Neural progenitor cell (in vitro differentiated cells): ENCODE results near the gene PPM1F. TPM values are rescaled to one million over a fixed set of nuclear protein-coding genes. Genes with fewer than 3 reads are reported as not detected.

Experiments
- DNase-seq: peaks from one replicate; pipeline ENCODE4 v3.0.0-alpha.2; 2016; ENCODE audit warnings: low spot score
- H2AFZ ChIP-seq: fragments of 200-600 bp; sonication (generic); replicated peaks from 2 replicates; pipeline ENCODE4 v1.6.1; 2016; ENCODE audit warnings: antibody characterized with exemption
- H3F3A ChIP-seq: fragments of 200-600 bp; sonication (generic); 2 replicates; pipeline ENCODE4 v1.6.1; 2016; ENCODE audit warnings: antibody characterized with exemption, low read depth
- H3K27ac ChIP-seq: fragments of 200-600 bp; sonication (generic); 2 replicates; pipeline ENCODE4 v1.5.1; 2016; ENCODE audit warnings: mild to moderate bottlenecking
- H3K27me3 ChIP-seq: fragments of 200-600 bp; sonication (generic); 2 replicates; pipeline ENCODE4 v1.6.1; 2016; ENCODE audit warnings: mild to moderate bottlenecking, moderate library complexity
- H3K36me3 ChIP-seq: fragments of 200-600 bp; sonication (generic); 2 replicates; pipeline ENCODE4 v1.5.1; 2016
- H3K4me1 ChIP-seq: fragments of 200-600 bp; sonication (generic); 2 replicates; pipeline ENCODE4 v1.6.1; 2016; ENCODE audit warnings: mixed run types
- H3K4me2 ChIP-seq: fragments of 200-600 bp; sonication (generic); 2 replicates; pipeline ENCODE4 v1.6.1; 2016
- H3K4me3 ChIP-seq: fragments of 200-600 bp; sonication (generic); 2 replicates; pipeline ENCODE4 v1.5.1; 2016
- H3K79me2 ChIP-seq: fragments of 200-600 bp; sonication (generic); 2 replicates; pipeline ENCODE4 v1.6.1; 2016; ENCODE audit warnings: low read depth
- H3K9ac ChIP-seq: fragments of 200-600 bp; sonication (generic); 2 replicates; pipeline ENCODE4 v1.6.1; 2016
- H3K9me3 ChIP-seq: fragments of 200-600 bp; sonication (generic); 2 replicates; pipeline ENCODE4 v1.5.1; 2016; ENCODE audit warnings: low read depth
- H4K20me1 ChIP-seq: fragments of 200-600 bp; sonication (generic); 2 replicates; pipeline ENCODE4 v1.6.1; 2016; ENCODE audit warnings: low read depth
- H3K27ac Mint-ChIP-seq: 3 replicates; pipeline ENCODE4 v1.8.0; 2021; ENCODE audit warnings: mixed read lengths
- H3K27me3 Mint-ChIP-seq: 2 replicates; pipeline ENCODE4 v1.8.0; 2022; ENCODE audit warnings: low read depth, mild to moderate bottlenecking, inconsistent platforms, moderate library complexity, mixed read lengths; ENCODE audit not compliant: insufficient read depth
- H3K36me3 Mint-ChIP-seq: 3 replicates; pipeline ENCODE4 v1.8.0; 2021; ENCODE audit warnings: mixed read lengths
- H3K4me1 Mint-ChIP-seq: 3 replicates; pipeline ENCODE4 v1.8.0; 2021; ENCODE audit warnings: mixed read lengths
- H3K4me3 Mint-ChIP-seq: 3 replicates; pipeline ENCODE4 v1.8.0; 2021; ENCODE audit warnings: mild to moderate bottlenecking, moderate library complexity, mixed read lengths
- H3K9me3 Mint-ChIP-seq: 3 replicates; pipeline ENCODE4 v1.8.0; 2020; ENCODE audit warnings: mixed read lengths
- CTCF ChIP-seq: fragments of 200-600 bp; sonication (generic); IDR thresholded peaks from 2 replicates; pipeline ENCODE4 v1.5.1; 2017; ENCODE audit warnings: antibody characterized with exemption, mild to moderate bottlenecking
- EZH2 ChIP-seq: fragments of 200-600 bp; sonication (generic); IDR thresholded peaks from 2 replicates; pipeline ENCODE4 v1.6.1; 2017; ENCODE audit warnings: antibody characterized with exemption, mild to moderate bottlenecking, moderate library complexity
- EZH2phosphoT487 ChIP-seq: fragments of 200-600 bp; sonication (generic); IDR thresholded peaks from 2 replicates; pipeline ENCODE4 v1.6.1; 2017; ENCODE audit warnings: antibody characterized with exemption
- total RNA-seq: library from RNA; depleted of rRNA; stranded (reverse); fragments of >200 nt; gene quantifications from 2 replicates; pipeline ENCODE4 v1.2.3, GENCODE V29; 2015; ENCODE audit warnings: low replicate concordance

The PPM1F gene
- total RNA-seq, 1 donor from 2014 or later, result 18.0 TPM

DNA sequence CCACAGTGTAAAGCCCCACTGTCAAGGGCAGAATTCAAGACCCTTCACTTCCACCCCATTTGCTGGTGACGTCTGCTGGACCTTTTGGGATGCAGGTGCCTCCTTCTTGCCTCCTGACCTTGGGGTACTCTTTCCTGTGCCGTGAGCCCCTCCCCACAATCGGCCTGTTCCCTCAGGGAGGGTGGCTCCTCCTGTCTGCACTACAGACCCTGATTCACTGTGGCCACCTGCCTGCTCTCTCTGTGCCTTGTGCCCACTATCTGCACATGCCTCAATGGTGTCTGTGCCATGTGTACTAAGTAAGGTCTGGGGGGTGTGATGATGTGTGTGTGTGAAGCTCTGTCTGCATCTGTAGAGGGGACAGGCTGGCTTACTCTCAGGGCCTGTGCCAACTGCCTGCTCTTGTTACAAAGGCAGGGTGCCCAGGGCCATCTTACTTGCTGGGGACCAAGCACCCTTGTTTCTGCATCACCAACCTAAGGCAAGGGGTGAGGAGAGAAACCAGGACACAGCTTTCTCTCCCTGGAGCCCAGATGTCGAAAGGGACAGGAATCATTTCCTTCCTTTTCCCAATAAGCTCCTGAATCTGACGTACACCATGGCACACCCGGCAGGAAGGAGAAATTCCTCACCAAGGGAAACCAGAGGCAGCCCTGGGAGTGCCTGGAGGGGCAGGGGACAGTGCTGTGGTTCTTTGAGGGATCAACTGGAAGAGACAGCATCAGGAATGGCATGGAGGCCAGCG, 3.7 kb downstream of the PPM1F start:
- peaks cover 29% of the 10 kb centered on the region for H3K4me1 Mint-ChIP-seq
- Histone ChIP-seq H2AFZ (no peak overlapping the region), H4K20me1 (peaks cover 14% of the 10 kb centered on the region), H3K4me2 (no peak overlapping the region), H3K4me1 (peaks cover 10% of the 10 kb centered on the region), H3K27me3 (peaks cover 19% of the 10 kb centered on the region), H3K9ac (no peak overlapping the region), H3K27ac (no peak overlapping the region), H3K4me3 (no peak overlapping the region), H3F3A (peaks cover 9% of the 10 kb centered on the region), H3K9me3 (no peaks in the 10 kb centered on the region), H3K36me3 (no peaks in the 10 kb centered on the region), H3K79me2 (no peaks in the 10 kb centered on the region)
- peaks cover 9% of the 10 kb centered on the region for H3K36me3 Mint-ChIP-seq
- no peak overlapping the region for H3K27ac Mint-ChIP-seq
- H3K9me3 Mint-ChIP-seq, result no peaks in the 10 kb centered on the region
- H3K27me3 Mint-ChIP-seq, result no peaks in the 10 kb centered on the region
- no peak overlapping the region for H3K4me3 Mint-ChIP-seq
- no peak for DNase-seq
- TF ChIP-seq CTCF (no peak), EZH2phosphoT487 (no peak), EZH2 (no peak)

DNA sequence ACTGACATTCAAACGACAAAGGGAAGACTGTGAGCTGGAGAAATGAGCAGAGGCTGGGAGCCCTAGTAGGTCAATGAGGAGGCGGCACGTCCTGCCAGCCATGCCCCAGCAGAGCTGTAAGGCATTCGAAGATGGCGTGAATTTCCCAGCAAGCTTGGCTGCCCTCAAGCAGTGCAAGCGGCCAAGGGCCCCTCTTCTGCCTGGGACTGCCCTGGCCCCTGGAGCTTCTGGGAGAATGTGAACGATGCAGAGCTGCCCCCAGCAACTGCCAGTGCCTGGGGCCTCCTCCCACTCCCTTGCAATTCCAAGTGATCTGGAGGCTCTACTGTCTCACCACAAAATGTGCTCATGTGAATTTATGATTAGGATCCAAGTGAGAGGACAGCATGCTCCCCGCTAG, 4.3 kb downstream of the PPM1F start:
- H3K27ac ChIP-seq, result no peak overlapping the region

DNA sequence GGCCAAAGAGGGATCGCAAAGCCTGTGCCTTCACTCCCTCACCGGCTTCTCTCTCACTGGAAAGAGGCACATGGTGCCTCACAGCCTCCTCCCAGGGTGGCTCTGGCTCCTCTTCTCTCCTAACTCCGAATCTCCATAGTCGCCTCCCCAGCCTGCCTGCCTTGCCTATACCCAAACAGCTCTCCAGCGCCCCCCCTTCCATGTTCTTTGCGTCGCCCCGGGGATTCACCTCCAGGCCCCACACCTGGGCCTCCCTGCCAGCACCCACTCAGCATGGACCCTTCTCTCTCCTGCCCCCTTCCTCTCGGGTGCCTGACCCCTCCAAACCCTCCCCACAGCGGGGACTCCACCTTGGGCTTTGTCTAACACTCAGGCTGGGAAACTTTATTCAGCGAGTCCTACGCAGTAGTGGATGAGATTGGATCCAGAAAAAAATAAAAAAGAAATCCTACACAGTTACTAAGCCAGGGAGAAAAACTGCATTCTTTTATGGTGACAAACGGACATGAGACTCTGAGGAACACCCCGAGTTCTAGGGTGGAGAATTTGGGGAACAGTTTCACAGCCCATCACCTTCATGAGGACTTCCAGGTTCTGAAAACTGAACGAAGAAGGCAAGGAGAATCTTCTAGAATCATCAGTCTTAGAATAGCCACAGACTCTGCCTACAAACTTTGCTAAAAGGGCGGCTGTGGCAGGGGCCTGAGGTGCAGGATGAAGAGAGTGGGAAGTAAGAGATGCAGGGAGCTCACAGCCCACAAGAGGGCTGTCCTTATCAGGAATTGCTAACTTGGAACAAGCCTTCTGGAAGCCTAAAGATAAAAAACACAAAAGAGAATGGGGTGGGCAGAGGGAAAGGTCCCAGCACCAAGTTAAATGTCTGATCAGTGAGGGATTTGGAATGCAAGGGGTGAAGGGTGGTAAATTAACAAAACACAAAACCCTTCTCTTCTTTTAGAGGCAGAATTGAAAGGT, 5.3 kb downstream of the PPM1F start:
- Mint-ChIP-seq H3K27ac (no peak overlapping the region), H3K36me3 (peaks cover 9% of the 10 kb centered on the region), H3K4me1 (peaks cover 29% of the 10 kb centered on the region), H3K27me3 (no peaks in the 10 kb centered on the region), H3K4me3 (no peak overlapping the region), H3K9me3 (no peaks in the 10 kb centered on the region)
- Histone ChIP-seq H3K27me3 (peaks cover 10% of the 10 kb centered on the region), H3K4me1 (peaks cover 10% of the 10 kb centered on the region), H3F3A (peaks cover 4% of the 10 kb centered on the region), H2AFZ (no peak overlapping the region), H3K9ac (no peak overlapping the region), H3K36me3 (no peaks in the 10 kb centered on the region), H3K4me3 (no peak overlapping the region), H3K4me2 (no peak overlapping the region), H3K79me2 (no peaks in the 10 kb centered on the region), H3K27ac (no peak overlapping the region), H4K20me1 (peaks cover 14% of the 10 kb centered on the region), H3K9me3 (no peaks in the 10 kb centered on the region)
- peak; percentile 59 for DNase-seq
- TF ChIP-seq EZH2phosphoT487 (no peak), EZH2 (no peak), CTCF (peak; percentile 54)

More for the DNA sequence above, 4.3 kb downstream of the PPM1F start:
- TF ChIP-seq EZH2, result no peak
- no peak for TF ChIP-seq CTCF
- no peak for TF ChIP-seq EZH2phosphoT487
- H3K27ac Mint-ChIP-seq, result no peak overlapping the region
- Histone ChIP-seq H4K20me1 (peaks cover 14% of the 10 kb centered on the region), H3K36me3 (no peaks in the 10 kb centered on the region), H3K4me3 (no peak overlapping the region), H2AFZ (no peak overlapping the region), H3K79me2 (no peaks in the 10 kb centered on the region), H3F3A (peaks cover 9% of the 10 kb centered on the region), H3K27me3 (peaks cover 16% of the 10 kb centered on the region), H3K4me2 (no peak overlapping the region), H3K9me3 (no peaks in the 10 kb centered on the region), H3K9ac (no peak overlapping the region), H3K4me1 (peaks cover 10% of the 10 kb centered on the region)
- peaks cover 9% of the 10 kb centered on the region for H3K36me3 Mint-ChIP-seq
- H3K27me3 Mint-ChIP-seq, result no peaks in the 10 kb centered on the region
- peaks cover 29% of the 10 kb centered on the region for H3K4me1 Mint-ChIP-seq
- H3K9me3 Mint-ChIP-seq, result no peaks in the 10 kb centered on the region
- no peak for DNase-seq
- H3K4me3 Mint-ChIP-seq, result no peak overlapping the region
